ENCODE measurements around the gene NHS.

NHS gene

DNA sequence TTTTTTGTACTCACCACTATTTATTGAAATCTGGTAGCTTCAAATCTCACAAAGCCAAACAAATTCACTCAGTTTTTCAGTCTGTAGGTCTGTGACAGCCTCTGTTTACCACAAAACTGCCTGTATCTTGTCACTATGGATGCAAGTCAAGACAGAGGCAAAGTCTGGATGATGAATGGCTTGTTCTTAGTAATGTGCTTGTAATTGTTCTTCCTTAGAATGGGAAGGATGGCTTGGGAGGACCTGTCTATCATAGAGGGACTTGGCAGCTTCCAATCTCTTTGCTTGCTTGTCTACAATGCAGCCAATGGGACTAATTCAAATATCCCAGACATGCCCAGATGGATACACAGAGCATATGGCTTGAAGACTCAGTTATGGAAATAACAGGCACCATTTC, 221.1 kb downstream of the NHS start:
- no peak overlapping the region for H3K9ac ChIP-seq (ENCODE audit: low read length)
- no peaks in the 10 kb centered on the region for H3K27me3 ChIP-seq (ENCODE audit: insufficient read depth, low read length)
- no peaks in the 10 kb centered on the region for H3K36me3 ChIP-seq (ENCODE audit: insufficient read depth, low read length)
- TF ChIP-seq, protein P1, sequence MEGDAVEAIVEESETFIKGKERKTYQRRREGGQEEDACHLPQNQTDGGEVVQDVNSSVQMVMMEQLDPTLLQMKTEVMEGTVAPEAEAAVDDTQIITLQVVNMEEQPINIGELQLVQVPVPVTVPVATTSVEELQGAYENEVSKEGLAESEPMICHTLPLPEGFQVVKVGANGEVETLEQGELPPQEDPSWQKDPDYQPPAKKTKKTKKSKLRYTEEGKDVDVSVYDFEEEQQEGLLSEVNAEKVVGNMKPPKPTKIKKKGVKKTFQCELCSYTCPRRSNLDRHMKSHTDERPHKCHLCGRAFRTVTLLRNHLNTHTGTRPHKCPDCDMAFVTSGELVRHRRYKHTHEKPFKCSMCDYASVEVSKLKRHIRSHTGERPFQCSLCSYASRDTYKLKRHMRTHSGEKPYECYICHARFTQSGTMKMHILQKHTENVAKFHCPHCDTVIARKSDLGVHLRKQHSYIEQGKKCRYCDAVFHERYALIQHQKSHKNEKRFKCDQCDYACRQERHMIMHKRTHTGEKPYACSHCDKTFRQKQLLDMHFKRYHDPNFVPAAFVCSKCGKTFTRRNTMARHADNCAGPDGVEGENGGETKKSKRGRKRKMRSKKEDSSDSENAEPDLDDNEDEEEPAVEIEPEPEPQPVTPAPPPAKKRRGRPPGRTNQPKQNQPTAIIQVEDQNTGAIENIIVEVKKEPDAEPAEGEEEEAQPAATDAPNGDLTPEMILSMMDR (IDR thresholded peaks at IDR 0.05; ENCODE audit: low read length): no peak
- TF ChIP-seq EZH2 (IDR thresholded peaks at IDR 0.05; ENCODE audit: borderline replicate concordance, low read length): no peak
- no peaks in the 10 kb centered on the region for H3K79me2 ChIP-seq (ENCODE audit: insufficient read depth, low read length)
- H2AFZ ChIP-seq (ENCODE audit: low read length): no peak overlapping the region
- H3K9me3 ChIP-seq (ENCODE audit: low read length): no peaks in the 10 kb centered on the region
- no peaks in the 10 kb centered on the region for H3K4me1 ChIP-seq (ENCODE audit: insufficient read depth, low read length, severe bottlenecking)
- no peaks in the 10 kb centered on the region for H4K20me1 ChIP-seq (ENCODE audit: insufficient read depth, low read length)
- no peak overlapping the region for H3K4me2 ChIP-seq (ENCODE audit: low read length)
- H3K9me2 ChIP-seq (ENCODE audit: low read depth, low read length): no peaks in the 10 kb centered on the region
- H3K27ac ChIP-seq (ENCODE audit: low read depth, low read length, poor library complexity, severe bottlenecking): no peak overlapping the region
- H3F3A ChIP-seq (ENCODE audit: insufficient read depth, low read length): no peaks in the 10 kb centered on the region
- H3K4me3 ChIP-seq (ENCODE audit: low read depth, low read length, poor library complexity, severe bottlenecking): no peak overlapping the region

DNA sequence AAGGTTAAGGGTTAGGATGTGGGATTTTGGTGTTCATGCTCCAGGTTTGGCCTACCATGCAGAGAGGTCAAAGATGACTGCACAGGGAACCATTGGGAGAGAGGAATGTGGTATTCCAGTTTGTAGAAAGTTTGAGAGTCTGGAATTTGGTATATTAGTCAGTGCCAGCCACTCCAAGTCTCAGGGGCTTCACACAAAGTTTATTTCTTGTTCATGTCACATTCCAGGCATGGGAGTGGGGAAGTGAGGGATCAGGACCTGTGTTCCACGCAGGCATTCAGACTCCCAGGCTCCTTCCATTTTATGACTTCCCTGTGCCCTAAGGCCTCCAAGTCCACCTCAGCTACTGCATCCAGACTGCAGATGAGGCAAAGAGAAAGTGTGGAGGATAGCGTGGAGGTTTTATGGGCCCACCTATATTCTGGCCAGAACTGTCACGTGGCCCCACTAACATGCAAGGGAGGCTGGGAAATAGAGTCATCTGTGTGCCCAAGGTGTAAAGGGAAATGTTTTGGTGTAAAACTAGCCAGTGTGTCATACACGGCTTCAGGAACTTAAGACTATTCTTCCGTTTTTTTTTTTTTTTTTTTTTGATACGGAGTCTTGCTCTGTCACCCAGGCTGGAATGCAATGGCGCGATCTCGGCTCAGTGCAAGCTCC, 221.7 kb downstream of the NHS start:
- Histone ChIP-seq H3K4me2 (ENCODE audit: low read length) (no peak overlapping the region), H3K27ac (ENCODE audit: low read depth, low read length, poor library complexity, severe bottlenecking) (no peak overlapping the region)

DNA sequence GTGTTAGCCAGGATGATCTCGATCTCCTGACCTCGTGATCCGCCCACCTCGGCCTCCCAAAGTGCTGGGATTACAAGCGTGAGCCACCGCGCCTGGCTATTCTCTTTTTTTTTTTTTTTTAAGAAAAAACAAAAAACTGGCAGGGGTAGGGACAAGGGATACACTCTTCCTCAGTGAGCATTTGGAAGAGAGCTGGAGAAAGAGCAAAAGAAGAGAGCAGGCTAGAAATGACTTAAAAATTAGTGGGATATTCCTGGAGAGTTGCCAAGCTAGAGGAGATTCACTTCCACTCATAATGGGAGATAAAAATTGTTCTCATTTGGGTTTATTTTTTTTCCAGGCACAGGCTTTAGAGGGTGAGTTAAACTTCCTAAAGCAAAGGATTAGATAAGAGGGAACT, 222.3 kb downstream of the NHS start:
- Histone ChIP-seq H3K4me3 (ENCODE audit: low read depth, low read length, poor library complexity, severe bottlenecking) (no peak overlapping the region), H3K79me2 (ENCODE audit: insufficient read depth, low read length) (no peaks in the 10 kb centered on the region), H3K9me3 (ENCODE audit: low read length) (no peaks in the 10 kb centered on the region), H3K36me3 (ENCODE audit: insufficient read depth, low read length) (no peaks in the 10 kb centered on the region), H3K4me1 (ENCODE audit: insufficient read depth, low read length, severe bottlenecking) (no peaks in the 10 kb centered on the region), H4K20me1 (ENCODE audit: insufficient read depth, low read length) (no peaks in the 10 kb centered on the region), H3K9me2 (ENCODE audit: low read depth, low read length) (no peaks in the 10 kb centered on the region), H3K9ac (ENCODE audit: low read length) (no peak overlapping the region), H3K27ac (ENCODE audit: low read depth, low read length, poor library complexity, severe bottlenecking) (no peak overlapping the region), H3K27me3 (ENCODE audit: insufficient read depth, low read length) (no peaks in the 10 kb centered on the region), H3K4me2 (ENCODE audit: low read length) (no peak overlapping the region), H2AFZ (ENCODE audit: low read length) (no peak overlapping the region), H3F3A (ENCODE audit: insufficient read depth, low read length) (no peaks in the 10 kb centered on the region)
- TF ChIP-seq, protein P1 (IDR thresholded peaks at IDR 0.05; ENCODE audit: low read length): no peak
- TF ChIP-seq EZH2 (IDR thresholded peaks at IDR 0.05; ENCODE audit: borderline replicate concordance, low read length): no peak

More for the DNA sequence above, 221.7 kb downstream of the NHS start:
- Histone ChIP-seq H3K4me1 (ENCODE audit: insufficient read depth, low read length, severe bottlenecking) (no peaks in the 10 kb centered on the region), H4K20me1 (ENCODE audit: insufficient read depth, low read length) (no peaks in the 10 kb centered on the region), H3K79me2 (ENCODE audit: insufficient read depth, low read length) (no peaks in the 10 kb centered on the region), H3K9me3 (ENCODE audit: low read length) (no peaks in the 10 kb centered on the region), H3K9ac (ENCODE audit: low read length) (no peak overlapping the region), H3K9me2 (ENCODE audit: low read depth, low read length) (no peaks in the 10 kb centered on the region), H3K36me3 (ENCODE audit: insufficient read depth, low read length) (no peaks in the 10 kb centered on the region), H2AFZ (ENCODE audit: low read length) (no peak overlapping the region), H3K27me3 (ENCODE audit: insufficient read depth, low read length) (no peaks in the 10 kb centered on the region), H3F3A (ENCODE audit: insufficient read depth, low read length) (no peaks in the 10 kb centered on the region), H3K4me3 (ENCODE audit: low read depth, low read length, poor library complexity, severe bottlenecking) (no peak overlapping the region)
- TF ChIP-seq, protein P1 (IDR thresholded peaks at IDR 0.05; ENCODE audit: low read length): no peak
- no peak for TF ChIP-seq EZH2 (IDR thresholded peaks at IDR 0.05; ENCODE audit: borderline replicate concordance, low read length)

Measured in OCI-LY1 (cell line).